HCT116 (cell line): ENCODE results near the gene MRE11.

Experiments
- EGR1 ChIP-seq: IDR thresholded peaks from 2 replicates; pipeline ENCODE4 v1.6.1; 2012; ENCODE audit warnings: low read depth
- EZH2 ChIP-seq: fragments of 200-600 bp; sonication (generic); IDR thresholded peaks from 2 replicates; pipeline ENCODE4 v1.6.1; 2017; ENCODE audit warnings: antibody characterized with exemption, mixed run types
- JUND ChIP-seq: IDR thresholded peaks from 2 replicates; pipeline ENCODE4 v1.6.1; 2012
- POLR2AphosphoS5 ChIP-seq: IDR thresholded peaks from 2 replicates; pipeline ENCODE4 v1.6.1; 2011; ENCODE audit warnings: mild to moderate bottlenecking, low read depth, low read length, moderate library complexity
- RAD21 ChIP-seq: IDR thresholded peaks from 2 replicates; pipeline ENCODE4 v1.6.1; 2012; ENCODE audit warnings: low read depth, mild to moderate bottlenecking
- SIN3A ChIP-seq: IDR thresholded peaks from 2 replicates; pipeline ENCODE4 v1.6.1; 2012; ENCODE audit warnings: low read depth
- YY1 ChIP-seq: IDR thresholded peaks from 2 replicates; pipeline ENCODE4 v1.6.1; 2011; ENCODE audit warnings: low read length, low read depth, moderate library complexity, mild to moderate bottlenecking; ENCODE audit not compliant: insufficient replicate concordance; ENCODE audit errors: extremely low read depth
- ZNF274 ChIP-seq: fragments of 200-500 bp; sonication (Bioruptor generic); IDR thresholded peaks from 2 replicates; pipeline ENCODE4 v1.6.1; 2014; ENCODE audit warnings: mild to moderate bottlenecking, low read depth, low read length, inconsistent platforms
- TF ChIP-seq, protein P1 (sequence below), 3 experiments: fragments of 200-600 bp in 1 of 3; sonication (generic) in 1 of 3; IDR thresholded peaks in 2 of 3; conservative IDR thresholded peaks in 1 of 3; 2 replicates each; pipeline ENCODE4 v1.5.1; 2012 to 2017; ENCODE audit warnings: low read depth in 2 of 3, low read length in 2 of 3, antibody characterized with exemption in 1 of 3, borderline replicate concordance in 1 of 3, control low read depth in 1 of 3, mild to moderate bottlenecking in 1 of 3, mixed read lengths in 1 of 3, mixed run types in 1 of 3, moderate library complexity in 1 of 3; ENCODE audit not compliant: insufficient read depth in 1 of 3

DNA sequence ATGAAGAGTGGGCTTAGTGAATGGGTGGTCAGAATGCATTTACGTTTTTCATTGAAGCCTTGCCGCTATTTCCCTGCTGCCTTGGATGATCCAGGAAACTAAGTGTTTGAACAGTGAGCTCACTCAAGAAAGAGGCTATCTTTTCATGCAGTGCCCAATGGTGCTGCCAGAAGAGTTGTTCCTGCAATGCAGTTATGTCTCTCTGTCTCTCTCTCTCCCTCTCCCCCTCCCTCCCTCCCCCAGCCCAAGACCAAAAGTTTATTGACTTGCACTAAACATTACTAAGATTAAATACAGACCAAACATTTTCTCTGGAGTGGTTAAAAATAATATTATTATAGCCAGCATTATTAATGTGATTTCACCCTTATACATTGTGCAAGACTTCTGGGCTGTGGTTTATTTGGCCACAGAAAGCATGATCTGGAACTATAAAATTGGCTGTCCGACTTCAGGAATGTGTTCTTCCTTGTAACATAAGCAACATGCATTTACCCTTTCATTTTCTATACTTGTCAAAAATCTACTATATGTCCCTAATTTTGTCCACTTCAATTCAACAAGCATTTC is 43.5 kb upstream of the MRE11 start:
- TF ChIP-seq, protein P1, sequence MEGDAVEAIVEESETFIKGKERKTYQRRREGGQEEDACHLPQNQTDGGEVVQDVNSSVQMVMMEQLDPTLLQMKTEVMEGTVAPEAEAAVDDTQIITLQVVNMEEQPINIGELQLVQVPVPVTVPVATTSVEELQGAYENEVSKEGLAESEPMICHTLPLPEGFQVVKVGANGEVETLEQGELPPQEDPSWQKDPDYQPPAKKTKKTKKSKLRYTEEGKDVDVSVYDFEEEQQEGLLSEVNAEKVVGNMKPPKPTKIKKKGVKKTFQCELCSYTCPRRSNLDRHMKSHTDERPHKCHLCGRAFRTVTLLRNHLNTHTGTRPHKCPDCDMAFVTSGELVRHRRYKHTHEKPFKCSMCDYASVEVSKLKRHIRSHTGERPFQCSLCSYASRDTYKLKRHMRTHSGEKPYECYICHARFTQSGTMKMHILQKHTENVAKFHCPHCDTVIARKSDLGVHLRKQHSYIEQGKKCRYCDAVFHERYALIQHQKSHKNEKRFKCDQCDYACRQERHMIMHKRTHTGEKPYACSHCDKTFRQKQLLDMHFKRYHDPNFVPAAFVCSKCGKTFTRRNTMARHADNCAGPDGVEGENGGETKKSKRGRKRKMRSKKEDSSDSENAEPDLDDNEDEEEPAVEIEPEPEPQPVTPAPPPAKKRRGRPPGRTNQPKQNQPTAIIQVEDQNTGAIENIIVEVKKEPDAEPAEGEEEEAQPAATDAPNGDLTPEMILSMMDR (IDR thresholded peaks at IDR 0.05 in 2 of 3, conservative IDR thresholded peaks at IDR 0.05 in 1 of 3; ENCODE audit: borderline replicate concordance in 1 of 3, insufficient read depth in 1 of 3, low read depth in 2 of 3, low read length in 2 of 3) = no peak
- TF ChIP-seq JUND = no peak
- no peak for TF ChIP-seq SIN3A
- TF ChIP-seq ZNF274 = no peak
- TF ChIP-seq POLR2AphosphoS5 = no peak
- TF ChIP-seq EZH2 = no peak
- no peak for TF ChIP-seq RAD21
- no peak for TF ChIP-seq YY1
- TF ChIP-seq EGR1 = no peak
